NCI-H82 (cell line): ENCODE measurements around the gene GEMIN7.
A peak's percentile ranks its signal among the peaks of the same experiment; 100 is the strongest.

ENCODE experiments used
- DNase-seq: peaks from one replicate; lab custom pipeline; 2025; lab: John Stamatoyannopoulos, UW

The GEMIN7 gene

GRCh38 chr19:45079063-45079910, at the start of gene GEMIN7:
Gene GEMIN7 (plus strand): TSS chr19:45079260. CDS start chr19:45090115, 10,855 bp downstream.
- DNase-seq = peak; percentile 88

- no peak for DNase-seq
Measured at GRCh38 chr19:45030825-45031224, 48.2 kb upstream of the GEMIN7 start.

GRCh38 chr19:45032421-45032820, 46.6 kb upstream of the GEMIN7 start:
- no peak for DNase-seq

- DNase-seq = no peak
Measured at GRCh38 chr19:45035755-45036154, 43.3 kb upstream of the GEMIN7 start.

- DNase-seq = no peak
Measured at GRCh38 chr19:45037393-45038169, 41.5 kb upstream of the GEMIN7 start.

- DNase-seq = peak; percentile 95
Measured at GRCh38 chr19:45038931-45039893, 39.8 kb upstream of the GEMIN7 start, which contains the start of gene CLASRP. Gene CLASRP (plus strand): TSS chr19:45039045. CDS start chr19:45040213, 1,168 bp downstream.

- no peak for DNase-seq
Measured at GRCh38 chr19:45040059-45040771, 38.8 kb upstream of the GEMIN7 start.

GRCh38 chr19:45041125-45041524, 37.9 kb upstream of the GEMIN7 start:
- DNase-seq = no peak

- DNase-seq = no peak
Measured at GRCh38 chr19:45045671-45046353, 33.2 kb upstream of the GEMIN7 start.

GRCh38 chr19:45046355-45046754, 32.7 kb upstream of the GEMIN7 start:
- no peak for DNase-seq

- no peak for DNase-seq
Measured at GRCh38 chr19:45047188-45047797, 31.8 kb upstream of the GEMIN7 start.

GRCh38 chr19:45049073-45049736, 29.9 kb upstream of the GEMIN7 start:
- DNase-seq = no peak

GRCh38 chr19:45050036-45050435, 29.0 kb upstream of the GEMIN7 start:
- no peak for DNase-seq

GRCh38 chr19:45051929-45052579, 27.0 kb upstream of the GEMIN7 start:
- no peak for DNase-seq

GRCh38 chr19:45056831-45057230, 22.2 kb upstream of the GEMIN7 start:
- DNase-seq = no peak

- no peak for DNase-seq
Measured at GRCh38 chr19:45057444-45057843, 21.6 kb upstream of the GEMIN7 start.

GRCh38 chr19:45058622-45059159, 20.4 kb upstream of the GEMIN7 start:
- no peak for DNase-seq

GRCh38 chr19:45059258-45059965, 19.6 kb upstream of the GEMIN7 start:
- DNase-seq = peak; percentile 90
